ENCODE results near the gene ZNF692. TPM values are rescaled to one million over a fixed set of nuclear protein-coding genes. Genes with fewer than 3 reads are reported as not detected.

Gene ZNF692
- total RNA-seq: 10 to 100 TPM; 52.7 to 66.8 TPM

GRCh38 chr1:248858891-248859889 is at the start of gene ZNF692:
ZNF692 (minus strand) TSS chr1:248859085; CDS start chr1:248858309, 776 bp downstream.
- Mint-ChIP-seq H3K27me3 (ENCODE audit: low read depth) (peaks cover 6% of the 10 kb centered on the region), H3K36me3 (ENCODE audit: low read depth) (peaks cover 37% of the 10 kb centered on the region), H3K4me3 (peak within 1 kb of the TSS; percentile 92), H3K4me1 (ENCODE audit: low read depth) (peaks cover 36% of the 10 kb centered on the region), H3K27ac (peak within 1 kb of the TSS; percentile 97), H3K9me3 (ENCODE audit: insufficient read depth) (no peaks in the 10 kb centered on the region)
- DNase-seq (peak; percentile 98), ATAC-seq (peak; percentile 87)
- POLR2A ChIA-PET: interaction anchor here (1.1 to 2.9 kb wide), 6 partner anchors 9 to 67 kb away, joined by 3 to 43 read pairs (median 4); partner anchors contain the start of genes SH3BP5L and ZNF672
- CTCF ChIA-PET: interaction anchor here (0.8 to 4.9 kb wide), 14 partner anchors 9 to 236 kb away, joined by 3 to 33 read pairs (median 5); partner anchors contain the start of genes PGBD2, SH3BP5L and ZNF672

- peaks cover 8% of the 10 kb centered on the region for H3K27me3 Mint-ChIP-seq (ENCODE audit: low read depth)
- peak overlapping the region; percentile 90 for H3K4me3 Mint-ChIP-seq
- ChIA-PET POLR2A (interaction anchor here (0.9 to 1.0 kb wide), 2 partner anchors 49 to 81 kb away, joined by 3 to 4 read pairs; partner anchors contain the start of genes SH3BP5L and ZNF692), CTCF (interaction anchor here (0.7 to 2.0 kb wide), 3 partner anchors 18 to 69 kb away, joined by 3 to 5 read pairs (median 4); partner anchors contain the start of gene ZNF692)
- peaks cover 15% of the 10 kb centered on the region for H3K36me3 Mint-ChIP-seq (ENCODE audit: low read depth)
- peaks cover 30% of the 10 kb centered on the region for H3K4me1 Mint-ChIP-seq (ENCODE audit: low read depth)
- peak overlapping the region; percentile 95 for H3K27ac Mint-ChIP-seq
- no peak for ATAC-seq
- no peak for DNase-seq
- H3K9me3 Mint-ChIP-seq (ENCODE audit: insufficient read depth): no peaks in the 10 kb centered on the region
These were observed 48.1 kb upstream of the ZNF692 start for GRCh38 chr1:248906753-248907661.

- Mint-ChIP-seq H3K4me3 (peak within 1 kb of the TSS; percentile 90), H3K4me1 (ENCODE audit: low read depth) (peaks cover 34% of the 10 kb centered on the region), H3K27me3 (ENCODE audit: low read depth) (peaks cover 14% of the 10 kb centered on the region), H3K36me3 (ENCODE audit: low read depth) (peaks cover 15% of the 10 kb centered on the region), H3K9me3 (ENCODE audit: insufficient read depth) (no peaks in the 10 kb centered on the region), H3K27ac (peak within 1 kb of the TSS; percentile 95)
- ATAC-seq (peak; percentile 91), DNase-seq (peak; percentile 96)
- ChIA-PET POLR2A (interaction anchor here (0.9 to 1.3 kb wide), 3 partner anchors 48 to 80 kb away, joined by 3 to 4 read pairs (median 3); partner anchors contain the start of genes SH3BP5L, ZNF672 and ZNF692), CTCF (interaction anchor here (0.7 to 2.0 kb wide), 5 partner anchors 10 to 69 kb away, joined by 3 to 5 read pairs (median 4); partner anchors contain the start of gene ZNF692)
These were observed 47.3 kb upstream of the ZNF692 start, which contains the start of gene PGBD2 for GRCh38 chr1:248906009-248906752. PGBD2 (plus strand) TSS chr1:248906235; CDS start chr1:248913863, 7,628 bp downstream.

- DNase-seq (no peak), ATAC-seq (no peak)
- Mint-ChIP-seq H3K4me3 (peak overlapping the region; percentile 79), H3K36me3 (ENCODE audit: low read depth) (peaks cover 15% of the 10 kb centered on the region), H3K9me3 (ENCODE audit: insufficient read depth) (no peaks in the 10 kb centered on the region), H3K27ac (peak overlapping the region; percentile 92), H3K4me1 (ENCODE audit: low read depth) (peaks cover 34% of the 10 kb centered on the region), H3K27me3 (ENCODE audit: low read depth) (peaks cover 18% of the 10 kb centered on the region)
- ChIA-PET POLR2A (interaction anchor here (1.3 kb wide), 1 partner anchor 68 kb away, joined by 3 read pairs; the partner anchor contains the start of gene ZNF672), CTCF (interaction anchor here (1.5 to 2.0 kb wide), 3 partner anchors 9 to 46 kb away, joined by 4 to 5 read pairs (median 4); partner anchors contain the start of gene ZNF692)
These were observed 46.8 kb upstream of the ZNF692 start for GRCh38 chr1:248905662-248906008.

- CTCF ChIA-PET: interaction anchor here (1.1 to 2.1 kb wide), 4 partner anchors 8 to 31 kb away, joined by 3 to 6 read pairs (median 4); no protein-coding TSS in a partner anchor
- H3K4me3 Mint-ChIP-seq: no peak overlapping the region
- ATAC-seq (no peak), DNase-seq (no peak)
- POLR2A ChIA-PET: interaction anchor here (0.8 to 1.3 kb wide), 2 partner anchors 43 to 67 kb away, joined by 3 read pairs; partner anchors contain the start of gene ZNF672
- H3K9me3 Mint-ChIP-seq (ENCODE audit: insufficient read depth): no peaks in the 10 kb centered on the region
- H3K36me3 Mint-ChIP-seq (ENCODE audit: low read depth): peaks cover 9% of the 10 kb centered on the region
- H3K27me3 Mint-ChIP-seq (ENCODE audit: low read depth): peaks cover 28% of the 10 kb centered on the region
- H3K4me1 Mint-ChIP-seq (ENCODE audit: low read depth): peaks cover 34% of the 10 kb centered on the region
- H3K27ac Mint-ChIP-seq: no peak overlapping the region
These were observed 45.7 kb upstream of the ZNF692 start for GRCh38 chr1:248904437-248905216.

- no peak overlapping the region for H3K4me3 Mint-ChIP-seq
These were observed 42.7 kb upstream of the ZNF692 start for GRCh38 chr1:248901578-248901977.

GRCh38 chr1:248900637-248901036 is 41.8 kb upstream of the ZNF692 start:
- POLR2A ChIA-PET: no interaction called here
- H3K27me3 Mint-ChIP-seq (ENCODE audit: low read depth): peaks cover 39% of the 10 kb centered on the region

More at GRCh38 chr1:248901578-248901977, 42.7 kb upstream of the ZNF692 start:
- CTCF ChIA-PET: no interaction called here
- Mint-ChIP-seq H3K36me3 (ENCODE audit: low read depth) (no peaks in the 10 kb centered on the region), H3K27me3 (ENCODE audit: low read depth) (peaks cover 39% of the 10 kb centered on the region), H3K9me3 (ENCODE audit: insufficient read depth) (no peaks in the 10 kb centered on the region), H3K4me1 (ENCODE audit: low read depth) (peaks cover 12% of the 10 kb centered on the region), H3K27ac (no peak overlapping the region)
- ATAC-seq (no peak), DNase-seq (no peak)
- POLR2A ChIA-PET: no interaction called here

GRCh38 chr1:248897412-248898337 is 38.8 kb upstream of the ZNF692 start:
- no peak overlapping the region for H3K27ac Mint-ChIP-seq
- H3K4me3 Mint-ChIP-seq: no peak overlapping the region
- no peaks in the 10 kb centered on the region for H3K36me3 Mint-ChIP-seq (ENCODE audit: low read depth)
- ChIA-PET CTCF (interaction anchor here (1.5 kb wide), 1 partner anchor 56 kb away, joined by 3 read pairs; no protein-coding TSS in a partner anchor), POLR2A (no interaction called here)
- H3K9me3 Mint-ChIP-seq (ENCODE audit: insufficient read depth): no peaks in the 10 kb centered on the region
- DNase-seq (no peak), ATAC-seq (no peak)
- H3K4me1 Mint-ChIP-seq (ENCODE audit: low read depth): peaks cover 4% of the 10 kb centered on the region
- peaks cover 45% of the 10 kb centered on the region for H3K27me3 Mint-ChIP-seq (ENCODE audit: low read depth)

More at GRCh38 chr1:248900637-248901036, 41.8 kb upstream of the ZNF692 start:
- no peak overlapping the region for H3K4me3 Mint-ChIP-seq
- H3K36me3 Mint-ChIP-seq (ENCODE audit: low read depth): no peaks in the 10 kb centered on the region
- peaks cover 10% of the 10 kb centered on the region for H3K4me1 Mint-ChIP-seq (ENCODE audit: low read depth)
- CTCF ChIA-PET: interaction anchor here (0.8 kb wide), 1 partner anchor 27 kb away, joined by 3 read pairs; no protein-coding TSS in a partner anchor
- no peaks in the 10 kb centered on the region for H3K9me3 Mint-ChIP-seq (ENCODE audit: insufficient read depth)
- DNase-seq (no peak), ATAC-seq (no peak)
- no peak overlapping the region for H3K27ac Mint-ChIP-seq

- no peak overlapping the region for H3K4me3 Mint-ChIP-seq
- no peaks in the 10 kb centered on the region for H3K9me3 Mint-ChIP-seq (ENCODE audit: insufficient read depth)
- no peak overlapping the region for H3K27ac Mint-ChIP-seq
- H3K4me1 Mint-ChIP-seq (ENCODE audit: low read depth): no peaks in the 10 kb centered on the region
- ATAC-seq: no peak
- no peaks in the 10 kb centered on the region for H3K36me3 Mint-ChIP-seq (ENCODE audit: low read depth)
- peaks cover 32% of the 10 kb centered on the region for H3K27me3 Mint-ChIP-seq (ENCODE audit: low read depth)
- ChIA-PET CTCF (no interaction called here), POLR2A (no interaction called here)
- DNase-seq: no peak
These were observed 36.0 kb upstream of the ZNF692 start for GRCh38 chr1:248894837-248895236.

Measured in activated CD8-positive, alpha-beta T cell treated with anti-CD3 and anti-CD28 coated beads, Interleukin-2, amount 10 ng/mL, durations not matched to agents 7 days and 5 days (primary cell).